HG02852 (cell line): Measurements from ENCODE around the gene PDE4D.

ENCODE experiments used
- ATAC-seq: cut with Tn5 transposase; IDR thresholded peaks from one replicate; pipeline ENCODE4 v1.9.1; 2021; ENCODE audit warnings: mild to moderate bottlenecking, moderate library complexity; ENCODE audit not compliant: unreplicated experiment

PDE4D gene

GRCh38 chr5:59529239-59529638 lies 364.3 kb downstream of the PDE4D start:
- no peak for ATAC-seq

- no peak for ATAC-seq
These were observed 365.2 kb downstream of the PDE4D start for GRCh38 chr5:59528202-59528862.

GRCh38 chr5:59525957-59526356 lies 367.6 kb downstream of the PDE4D start:
- ATAC-seq: no peak

- no peak for ATAC-seq
These were observed 368.2 kb downstream of the PDE4D start for GRCh38 chr5:59525311-59525710.

GRCh38 chr5:59522201-59522831 lies 371.2 kb downstream of the PDE4D start:
- no peak for ATAC-seq

GRCh38 chr5:59521476-59521875 lies 372.1 kb downstream of the PDE4D start:
- no peak for ATAC-seq

- ATAC-seq: no peak
These were observed 374.2 kb downstream of the PDE4D start for GRCh38 chr5:59519338-59519737.

GRCh38 chr5:59517926-59518585 lies 375.5 kb downstream of the PDE4D start:
- no peak for ATAC-seq

GRCh38 chr5:59516161-59516560 lies 377.4 kb downstream of the PDE4D start:
- no peak for ATAC-seq

GRCh38 chr5:59506285-59506877 lies 387.1 kb downstream of the PDE4D start:
- no peak for ATAC-seq

GRCh38 chr5:59504043-59504442 lies 389.5 kb downstream of the PDE4D start:
- ATAC-seq: no peak

GRCh38 chr5:59503220-59503619 lies 390.3 kb downstream of the PDE4D start:
- no peak for ATAC-seq

- ATAC-seq: no peak
These were observed 392.2 kb downstream of the PDE4D start for GRCh38 chr5:59501316-59501715.

- ATAC-seq: no peak
These were observed 393.5 kb downstream of the PDE4D start for GRCh38 chr5:59500014-59500413.

- no peak for ATAC-seq
These were observed 396.3 kb downstream of the PDE4D start for GRCh38 chr5:59497207-59497606.

GRCh38 chr5:59496524-59497134 lies 396.9 kb downstream of the PDE4D start:
- no peak for ATAC-seq

- ATAC-seq: no peak
These were observed 401.6 kb downstream of the PDE4D start for GRCh38 chr5:59491945-59492344.

- no peak for ATAC-seq
These were observed 404.0 kb downstream of the PDE4D start for GRCh38 chr5:59489551-59489950.

- ATAC-seq: no peak
These were observed 405.5 kb downstream of the PDE4D start for GRCh38 chr5:59487772-59488729.

- no peak for ATAC-seq
These were observed 406.3 kb downstream of the PDE4D start for GRCh38 chr5:59487068-59487686.
